Measurements from ENCODE around the gene UBE2E2. TPM values are rescaled to one million over a fixed set of nuclear protein-coding genes. Genes with fewer than 3 reads are reported as not detected.
"Not testable (repeated sequence)": the region's sequence is repeated elsewhere in the genome, so short reads cannot be mapped to it uniquely, and the experiment has no call there.

The UBE2E2 gene
- total RNA-seq, 2 experiments from 2014 or later = 0.55 to 1.3 TPM

GRCh38 chr3:23319366-23320312, 116.5 kb downstream of the UBE2E2 start:
- Mint-ChIP-seq H3K4me3 (no peak overlapping the region), H3K4me1 (no peaks in the 10 kb centered on the region), H3K9me3 (peaks cover 3% of the 10 kb centered on the region), H3K36me3 (ENCODE audit: low read depth) (no peaks in the 10 kb centered on the region), H3K27ac (no peak overlapping the region), H3K27me3 (no peaks in the 10 kb centered on the region)
- POLR2A ChIA-PET = no interaction called here
- CTCF ChIA-PET = no interaction called here
- no peak for DNase-seq

GRCh38 chr3:23320586-23321570, 117.8 kb downstream of the UBE2E2 start:
- Mint-ChIP-seq H3K9me3 (peaks cover 3% of the 10 kb centered on the region), H3K27me3 (no peaks in the 10 kb centered on the region), H3K4me1 (no peaks in the 10 kb centered on the region), H3K4me3 (no peak overlapping the region), H3K27ac (no peak overlapping the region), H3K36me3 (ENCODE audit: low read depth) (no peaks in the 10 kb centered on the region)
- ChIA-PET CTCF (no interaction called here), POLR2A (no interaction called here)
- no peak for DNase-seq

- Mint-ChIP-seq H3K27ac (no peak overlapping the region), H3K27me3 (no peaks in the 10 kb centered on the region), H3K4me1 (no peaks in the 10 kb centered on the region), H3K36me3 (ENCODE audit: low read depth) (no peaks in the 10 kb centered on the region), H3K9me3 (no peaks in the 10 kb centered on the region), H3K4me3 (no peak overlapping the region)
- DNase-seq = no peak
- ChIA-PET CTCF (no interaction called here), POLR2A (no interaction called here)
Measured at GRCh38 chr3:23324745-23325144, 121.6 kb downstream of the UBE2E2 start.

GRCh38 chr3:23325466-23326065, 122.4 kb downstream of the UBE2E2 start:
- POLR2A ChIA-PET = no interaction called here
- DNase-seq = no peak
- H3K36me3 Mint-ChIP-seq (ENCODE audit: low read depth) = no peaks in the 10 kb centered on the region
- CTCF ChIA-PET = no interaction called here
- no peaks in the 10 kb centered on the region for H3K4me1 Mint-ChIP-seq
- H3K4me3 Mint-ChIP-seq = no peak overlapping the region
- H3K27ac Mint-ChIP-seq = no peak overlapping the region
- no peaks in the 10 kb centered on the region for H3K9me3 Mint-ChIP-seq
- no peaks in the 10 kb centered on the region for H3K27me3 Mint-ChIP-seq

GRCh38 chr3:23329471-23330105, 126.5 kb downstream of the UBE2E2 start:
- ChIA-PET CTCF (no interaction called here), POLR2A (no interaction called here)
- Mint-ChIP-seq H3K4me1 (no peaks in the 10 kb centered on the region), H3K27me3 (no peaks in the 10 kb centered on the region), H3K36me3 (ENCODE audit: low read depth) (no peaks in the 10 kb centered on the region), H3K27ac (no peak overlapping the region), H3K4me3 (no peak overlapping the region), H3K9me3 (no peaks in the 10 kb centered on the region)
- DNase-seq = no peak

GRCh38 chr3:23330568-23330967, 127.4 kb downstream of the UBE2E2 start:
- Mint-ChIP-seq H3K4me1 (no peaks in the 10 kb centered on the region), H3K27ac (no peak overlapping the region), H3K4me3 (no peak overlapping the region), H3K36me3 (ENCODE audit: low read depth) (no peaks in the 10 kb centered on the region), H3K9me3 (no peaks in the 10 kb centered on the region), H3K27me3 (no peaks in the 10 kb centered on the region)
- CTCF ChIA-PET = no interaction called here
- no peak for DNase-seq
- POLR2A ChIA-PET = no interaction called here

- no peak overlapping the region for H3K4me3 Mint-ChIP-seq
- POLR2A ChIA-PET = no interaction called here
- no peaks in the 10 kb centered on the region for H3K4me1 Mint-ChIP-seq
- no peak overlapping the region for H3K27ac Mint-ChIP-seq
- DNase-seq = no peak
- H3K27me3 Mint-ChIP-seq = no peaks in the 10 kb centered on the region
- CTCF ChIA-PET = no interaction called here
- H3K36me3 Mint-ChIP-seq (ENCODE audit: low read depth) = no peaks in the 10 kb centered on the region
- no peaks in the 10 kb centered on the region for H3K9me3 Mint-ChIP-seq
Measured at GRCh38 chr3:23331141-23331935, 128.2 kb downstream of the UBE2E2 start.

- no peak for DNase-seq
- no peak overlapping the region for H3K27ac Mint-ChIP-seq
- ChIA-PET CTCF (no interaction called here), POLR2A (no interaction called here)
- no peaks in the 10 kb centered on the region for H3K27me3 Mint-ChIP-seq
- no peak overlapping the region for H3K4me3 Mint-ChIP-seq
- no peaks in the 10 kb centered on the region for H3K4me1 Mint-ChIP-seq
- H3K9me3 Mint-ChIP-seq = no peaks in the 10 kb centered on the region
- H3K36me3 Mint-ChIP-seq (ENCODE audit: low read depth) = no peaks in the 10 kb centered on the region
Measured at GRCh38 chr3:23333633-23334032, 130.5 kb downstream of the UBE2E2 start.

GRCh38 chr3:23336853-23337252, 133.7 kb downstream of the UBE2E2 start:
- DNase-seq; POLR2A ChIA-PET; H3K4me3 Mint-ChIP-seq; H3K27me3 Mint-ChIP-seq; H3K4me1 Mint-ChIP-seq; H3K27ac Mint-ChIP-seq; H3K36me3 Mint-ChIP-seq (ENCODE audit: low read depth); H3K9me3 Mint-ChIP-seq; CTCF ChIA-PET: not testable (repeated sequence)

- H3K27me3 Mint-ChIP-seq = no peaks in the 10 kb centered on the region
- no peaks in the 10 kb centered on the region for H3K9me3 Mint-ChIP-seq
- H3K4me1 Mint-ChIP-seq = no peaks in the 10 kb centered on the region
- H3K27ac Mint-ChIP-seq = no peak overlapping the region
- POLR2A ChIA-PET = no interaction called here
- CTCF ChIA-PET = no interaction called here
- DNase-seq = no peak
- no peaks in the 10 kb centered on the region for H3K36me3 Mint-ChIP-seq (ENCODE audit: low read depth)
- H3K4me3 Mint-ChIP-seq = no peak overlapping the region
Measured at GRCh38 chr3:23341147-23341838, 138.2 kb downstream of the UBE2E2 start.

GRCh38 chr3:23342343-23342742, 139.2 kb downstream of the UBE2E2 start:
- Mint-ChIP-seq H3K4me3 (no peak overlapping the region), H3K27ac (no peak overlapping the region), H3K4me1 (no peaks in the 10 kb centered on the region), H3K27me3 (no peaks in the 10 kb centered on the region), H3K9me3 (no peaks in the 10 kb centered on the region), H3K36me3 (ENCODE audit: low read depth) (no peaks in the 10 kb centered on the region)
- POLR2A ChIA-PET = no interaction called here
- DNase-seq = no peak
- CTCF ChIA-PET = no interaction called here

- ChIA-PET CTCF (no interaction called here), POLR2A (no interaction called here)
- DNase-seq = no peak
- H3K4me3 Mint-ChIP-seq = no peak overlapping the region
- no peaks in the 10 kb centered on the region for H3K4me1 Mint-ChIP-seq
- no peaks in the 10 kb centered on the region for H3K9me3 Mint-ChIP-seq
- H3K27me3 Mint-ChIP-seq = no peaks in the 10 kb centered on the region
- H3K27ac Mint-ChIP-seq = no peak overlapping the region
- no peaks in the 10 kb centered on the region for H3K36me3 Mint-ChIP-seq (ENCODE audit: low read depth)
Measured at GRCh38 chr3:23343509-23343908, 140.4 kb downstream of the UBE2E2 start.
